HL-60 (cell line): ENCODE measurements around the gene AKAP13.

Experiments
- DNase-seq, 2 experiments: peaks; one replicate each; pipeline ENCODE4 v3.0.0-alpha.2; 2010 to 2020; ENCODE audit warnings: low read depth in 1 of 2, low spot score in 1 of 2
- H3K27ac ChIP-seq: fragments of 250-450 bp; sonication (Bioruptor Pico); replicated peaks from 2 replicates; pipeline ENCODE4 v1.5.1; 2020; ENCODE audit warnings: mild to moderate bottlenecking, moderate library complexity
- H3K27me3 ChIP-seq: fragments of 250-450 bp; sonication (Bioruptor Pico); 2 replicates; pipeline ENCODE4 v1.5.1; 2021; ENCODE audit warnings: mild to moderate bottlenecking, moderate library complexity; ENCODE audit not compliant: insufficient read depth, poor library complexity, severe bottlenecking
- H3K4me3 ChIP-seq: replicated peaks from 2 replicates; pipeline ENCODE4 v1.5.1; 2011; ENCODE audit warnings: mild to moderate bottlenecking, control low read depth, low read length; ENCODE audit not compliant: insufficient read depth
- GABPA ChIP-seq: IDR thresholded peaks from 2 replicates; pipeline ENCODE4 v1.6.1; 2012; ENCODE audit warnings: low read depth
- POLR2AphosphoS5 ChIP-seq: IDR thresholded peaks from 2 replicates; pipeline ENCODE4 v1.6.1; 2012; ENCODE audit warnings: low read depth
- REST ChIP-seq: IDR thresholded peaks from 2 replicates; pipeline ENCODE4 v1.6.1; 2012; ENCODE audit warnings: low read depth; ENCODE audit not compliant: insufficient replicate concordance
- SPI1 ChIP-seq: IDR thresholded peaks from 2 replicates; pipeline ENCODE4 v1.6.1; 2012; ENCODE audit warnings: low read depth, mild to moderate bottlenecking, borderline replicate concordance
- TF ChIP-seq, protein P1 (sequence below): IDR thresholded peaks from one replicate; pipeline ENCODE4 v1.5.1; 2011; ENCODE audit warnings: low read length, control low read depth, inconsistent platforms; ENCODE audit not compliant: insufficient read depth

The AKAP13 gene

DNA sequence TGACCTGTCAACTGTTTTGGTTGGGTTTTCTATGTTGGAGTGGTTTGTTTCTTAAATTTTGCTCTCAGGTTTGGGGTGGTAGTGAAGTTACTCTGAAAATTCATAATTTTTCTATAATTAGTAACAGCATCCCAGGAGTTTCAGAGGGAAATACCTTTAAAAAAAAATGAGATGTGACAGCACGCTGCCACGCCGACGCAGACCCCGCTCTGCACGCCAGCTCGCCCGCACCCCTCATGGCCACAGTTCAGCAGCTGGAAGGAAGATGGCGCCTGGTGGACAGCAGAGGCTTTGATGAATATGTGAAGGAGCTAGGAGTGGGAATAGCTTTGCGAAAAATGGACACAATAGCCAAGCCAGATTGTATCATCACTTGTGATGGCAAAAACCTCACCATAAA lies 34.6 kb downstream of the AKAP13 start:
- H3K4me3 ChIP-seq, result no peak overlapping the region
- no peak overlapping the region for H3K27ac ChIP-seq
- TF ChIP-seq, protein P1, sequence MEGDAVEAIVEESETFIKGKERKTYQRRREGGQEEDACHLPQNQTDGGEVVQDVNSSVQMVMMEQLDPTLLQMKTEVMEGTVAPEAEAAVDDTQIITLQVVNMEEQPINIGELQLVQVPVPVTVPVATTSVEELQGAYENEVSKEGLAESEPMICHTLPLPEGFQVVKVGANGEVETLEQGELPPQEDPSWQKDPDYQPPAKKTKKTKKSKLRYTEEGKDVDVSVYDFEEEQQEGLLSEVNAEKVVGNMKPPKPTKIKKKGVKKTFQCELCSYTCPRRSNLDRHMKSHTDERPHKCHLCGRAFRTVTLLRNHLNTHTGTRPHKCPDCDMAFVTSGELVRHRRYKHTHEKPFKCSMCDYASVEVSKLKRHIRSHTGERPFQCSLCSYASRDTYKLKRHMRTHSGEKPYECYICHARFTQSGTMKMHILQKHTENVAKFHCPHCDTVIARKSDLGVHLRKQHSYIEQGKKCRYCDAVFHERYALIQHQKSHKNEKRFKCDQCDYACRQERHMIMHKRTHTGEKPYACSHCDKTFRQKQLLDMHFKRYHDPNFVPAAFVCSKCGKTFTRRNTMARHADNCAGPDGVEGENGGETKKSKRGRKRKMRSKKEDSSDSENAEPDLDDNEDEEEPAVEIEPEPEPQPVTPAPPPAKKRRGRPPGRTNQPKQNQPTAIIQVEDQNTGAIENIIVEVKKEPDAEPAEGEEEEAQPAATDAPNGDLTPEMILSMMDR, result no peak
- no peak for TF ChIP-seq POLR2AphosphoS5
- no peak for TF ChIP-seq REST
- TF ChIP-seq SPI1, result no peak
- no peak for TF ChIP-seq GABPA
- H3K27me3 ChIP-seq, result no peaks in the 10 kb centered on the region
- DNase-seq, result no peak

- TF ChIP-seq REST, result no peak
- TF ChIP-seq, protein P1, result no peak
- H3K27me3 ChIP-seq, result no peaks in the 10 kb centered on the region
- H3K27ac ChIP-seq, result no peak overlapping the region
- DNase-seq, result no peak
- H3K4me3 ChIP-seq, result no peak overlapping the region
Measured at GRCh38 chr15:85415783-85416182, 35.4 kb downstream of the AKAP13 start.

- no peak for DNase-seq
- H3K27me3 ChIP-seq, result no peaks in the 10 kb centered on the region
- H3K27ac ChIP-seq, result no peak overlapping the region
- H3K4me3 ChIP-seq, result no peak overlapping the region
- TF ChIP-seq SPI1, result no peak
- TF ChIP-seq, protein P1, result no peak
- TF ChIP-seq POLR2AphosphoS5, result no peak
- TF ChIP-seq REST, result no peak
- TF ChIP-seq GABPA, result no peak
Measured at GRCh38 chr15:85417276-85417675, 36.9 kb downstream of the AKAP13 start.
